Activated CD8-positive, alpha-beta memory T cell treated with anti-CD3 and anti-CD28 coated beads for 24 hours (primary cell): Measurements from ENCODE around the gene CCDC174.

Experiments used
- DNase-seq: peaks from one replicate; pipeline ENCODE4 v3.0.0-alpha.2; 2020

Gene CCDC174

DNA sequence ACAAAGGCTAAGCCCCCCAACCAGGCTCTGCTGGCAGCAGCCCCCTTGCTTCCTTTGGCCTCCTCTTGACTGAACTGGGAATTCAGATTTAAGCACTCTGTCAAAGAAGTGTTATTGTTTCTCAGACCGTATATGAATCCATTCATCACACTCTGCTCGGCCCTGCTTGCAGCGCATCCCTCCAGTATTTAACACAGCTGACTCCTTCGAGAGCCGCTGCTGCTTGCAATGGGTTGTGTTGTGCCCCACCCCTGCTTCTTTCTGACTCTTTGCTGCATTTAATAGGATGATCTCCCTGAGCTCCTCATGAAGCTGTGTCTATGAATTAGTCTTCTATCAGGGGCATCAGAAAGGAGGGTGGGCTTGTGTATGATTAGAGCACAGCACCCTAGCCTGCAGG lies 54.5 kb downstream of the CCDC174 start:
- no peak for DNase-seq

DNA sequence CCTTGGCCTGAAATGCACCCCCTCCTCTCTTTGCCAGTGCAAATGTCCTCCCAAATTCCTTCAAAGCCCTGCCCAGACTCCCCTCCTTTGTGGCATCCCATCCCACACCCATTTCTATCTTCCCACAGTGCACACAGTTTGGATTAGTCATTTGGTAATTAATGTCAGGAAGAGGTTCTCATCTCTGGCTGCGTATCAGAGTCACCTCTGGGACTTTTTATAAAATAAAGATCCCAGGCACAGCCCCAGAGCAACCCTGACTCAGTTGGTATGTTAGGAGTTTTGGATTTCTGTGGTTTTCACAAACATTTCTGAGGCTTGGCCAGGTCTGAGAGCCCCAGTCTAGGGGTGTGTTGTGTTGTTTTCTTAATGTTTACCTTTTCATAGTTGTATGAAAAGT lies 65.0 kb downstream of the CCDC174 start:
- DNase-seq, result no peak

DNA sequence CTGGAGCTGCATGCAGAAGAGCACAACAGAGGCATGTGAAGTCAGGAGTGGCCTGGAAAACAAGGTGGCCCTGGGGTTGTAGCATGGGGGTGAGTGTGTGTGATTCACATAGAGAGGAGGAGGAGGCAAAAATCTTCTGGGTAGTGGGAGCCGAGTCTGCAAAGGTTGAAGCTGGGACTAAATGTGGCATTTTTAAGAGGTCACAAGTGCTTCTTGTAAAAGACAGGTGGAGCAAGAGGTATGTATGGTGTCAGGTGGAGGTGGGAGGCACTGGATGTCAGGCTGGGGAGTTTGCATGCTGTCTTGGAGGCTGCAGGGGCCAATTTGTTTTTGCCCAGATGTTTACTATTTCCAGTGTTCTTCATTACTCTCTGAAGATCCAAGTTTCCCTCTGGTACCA lies 65.7 kb downstream of the CCDC174 start:
- no peak for DNase-seq

DNA sequence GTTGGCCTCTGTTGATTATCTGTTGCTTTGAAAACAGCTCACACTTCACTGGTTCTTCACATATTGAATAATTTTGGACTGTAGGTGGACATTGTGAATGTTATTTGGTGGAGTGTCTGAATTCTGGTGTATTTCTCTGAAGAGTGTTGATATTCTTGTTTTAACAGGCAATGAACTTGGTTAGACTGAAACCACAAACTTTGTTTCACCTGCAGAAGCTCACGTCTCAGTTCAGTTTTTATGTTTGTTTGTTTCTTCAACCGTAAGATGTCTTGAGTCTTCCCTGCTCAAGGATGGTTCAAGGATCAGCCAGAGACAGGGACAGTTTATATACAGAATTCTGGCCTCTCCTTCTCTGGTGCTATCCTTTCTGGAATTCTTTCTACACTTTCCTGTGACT lies 67.0 kb downstream of the CCDC174 start:
- no peak for DNase-seq

DNA sequence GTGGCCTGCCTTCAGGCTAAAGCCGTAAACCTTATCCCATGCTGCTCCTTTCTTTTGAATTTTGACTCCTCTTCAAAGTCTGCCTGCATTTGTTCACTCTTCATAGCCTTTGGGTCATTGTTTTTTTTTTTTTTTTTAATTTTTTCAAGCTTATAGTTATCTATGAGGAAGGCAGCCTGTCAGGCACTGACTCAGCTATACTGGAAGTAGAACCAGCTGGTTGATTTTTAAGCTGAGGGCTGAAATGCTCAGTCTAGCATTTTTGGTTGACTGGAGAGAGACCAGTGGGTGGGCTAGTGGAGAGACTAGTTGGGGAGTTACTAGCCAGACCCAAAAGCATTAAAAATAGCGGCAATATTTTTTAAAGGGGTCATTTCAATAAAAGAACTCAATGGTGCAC lies 67.4 kb downstream of the CCDC174 start:
- DNase-seq, result no peak

DNA sequence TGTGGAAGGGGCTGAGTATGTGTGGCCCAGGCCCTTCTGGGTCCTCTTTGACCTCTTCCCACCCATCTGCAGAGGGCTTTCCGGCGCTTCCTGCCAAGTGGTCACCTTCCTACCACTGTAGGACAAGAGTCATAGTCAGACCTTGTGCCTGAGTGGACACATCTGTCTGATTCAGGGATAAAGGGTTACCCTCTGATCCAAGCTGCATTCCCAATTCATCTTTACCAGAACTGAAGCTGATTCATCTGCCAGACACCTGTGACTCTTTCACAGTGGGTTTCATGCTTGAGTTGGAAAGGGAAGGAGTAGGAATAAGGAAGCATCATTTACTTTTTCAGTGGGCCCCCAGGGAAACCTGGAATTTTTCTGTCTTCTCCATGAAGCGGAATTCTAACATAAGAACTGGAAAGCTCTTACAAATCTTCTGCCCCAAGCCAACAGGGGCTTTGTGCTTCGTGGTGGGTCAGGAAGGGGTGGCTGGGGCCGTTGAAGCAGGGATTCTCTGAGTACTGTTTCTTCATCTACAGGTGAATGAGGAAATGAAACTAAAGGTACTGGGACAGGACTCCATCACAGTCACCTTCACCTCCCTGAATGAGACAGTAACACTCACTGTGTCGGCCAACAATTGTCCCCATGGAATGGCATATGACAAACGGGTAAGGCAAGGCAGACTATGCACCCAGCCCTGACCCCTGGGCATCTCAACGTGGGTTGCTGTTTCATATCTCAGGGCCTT lies 69.7 kb downstream of the CCDC174 start:
- DNase-seq, result no peak
